SH-SY5Y (cell line): ENCODE data around the gene PEX11A.
A peak's percentile ranks its signal among the peaks of the same experiment; 100 is the strongest.

Experiments
- GATA2 ChIP-seq: IDR thresholded peaks from 2 replicates; pipeline ENCODE4 v1.6.1; 2011; ENCODE audit warnings: mild to moderate bottlenecking, low read depth, low read length
- GATA3 ChIP-seq: IDR thresholded peaks from 2 replicates; pipeline ENCODE4 v1.6.1; 2011; ENCODE audit warnings: low read depth, mild to moderate bottlenecking, low read length, moderate library complexity

DNA sequence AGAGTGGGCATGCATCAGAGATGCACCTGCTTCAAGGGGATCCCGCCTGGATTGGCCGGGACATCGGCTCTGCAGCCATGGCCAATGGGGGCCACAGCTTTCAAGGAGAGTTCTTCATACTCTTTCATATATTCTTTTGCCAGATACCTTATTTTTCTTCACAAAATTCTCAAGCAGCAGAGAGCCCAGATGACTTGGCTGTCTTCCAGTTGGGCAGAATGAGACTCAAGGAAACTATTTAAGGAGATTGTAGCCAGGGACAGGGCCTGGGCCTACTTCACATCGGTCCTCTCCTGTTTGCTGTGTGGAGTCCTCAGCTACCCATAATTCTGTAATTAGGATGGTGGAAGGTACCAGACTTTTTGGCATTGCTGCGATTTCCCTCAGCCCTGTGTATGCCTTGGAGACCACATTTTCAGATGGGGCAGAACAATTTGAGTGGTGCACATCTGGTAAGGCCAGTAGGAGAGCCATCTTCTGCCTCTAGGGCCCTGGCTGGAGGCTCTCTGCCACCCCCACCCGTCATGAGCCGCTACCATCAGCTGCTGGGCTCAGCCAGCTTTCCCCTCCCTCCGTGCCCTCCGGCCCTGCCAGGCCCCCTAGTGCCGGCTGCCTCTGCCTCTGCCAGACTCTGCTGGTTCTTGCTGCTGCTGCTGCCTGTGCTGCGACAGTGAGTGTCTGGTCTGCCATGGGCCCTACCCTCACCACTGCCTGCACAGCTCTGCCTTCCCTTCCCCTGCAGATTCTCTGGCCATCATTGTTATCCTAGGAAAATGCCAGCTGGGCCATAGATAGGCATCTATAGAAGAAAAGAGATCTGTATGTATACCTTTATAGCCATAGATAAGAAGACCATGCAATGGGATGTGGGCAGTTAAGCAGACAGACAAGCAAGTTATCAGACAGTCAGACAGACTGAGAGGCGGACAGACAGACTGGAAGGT is 18.1 kb downstream of the PEX11A start:
- TF ChIP-seq GATA3 (no peak), GATA2 (peak; percentile 91)
